Stimulated activated memory B cell treated with anti-CD40 and anti-IgM and Interleukin-4, amounts not matched to agents 10 μg/mL and 1 μg/mL and 100 μg/mL, for 72 hours (primary cell): ENCODE measurements around the gene IL17REL.

ENCODE experiments used
- ATAC-seq: fragments of 150-1000 bp; cut with Tn5 transposase; 2 replicates; pipeline ENCODE4 v1.10.0; 2021
- H3K27ac Mint-ChIP-seq: one replicate; pipeline ENCODE4 v1.8.0; 2022; ENCODE audit warnings: mild to moderate bottlenecking, mixed read lengths
- H3K27me3 Mint-ChIP-seq: one replicate; pipeline ENCODE4 v1.8.0; 2022; ENCODE audit warnings: mixed read lengths
- H3K36me3 Mint-ChIP-seq: one replicate; pipeline ENCODE4 v1.8.0; 2022; ENCODE audit warnings: mixed read lengths
- H3K4me1 Mint-ChIP-seq: one replicate; pipeline ENCODE4 v1.8.0; 2022; ENCODE audit warnings: mixed read lengths
- H3K4me3 Mint-ChIP-seq: one replicate; pipeline ENCODE4 v1.8.0; 2022; ENCODE audit warnings: mild to moderate bottlenecking, moderate library complexity, mixed read lengths
- H3K9me3 Mint-ChIP-seq: one replicate; pipeline ENCODE4 v1.8.0; 2022; ENCODE audit warnings: mixed read lengths

IL17REL gene

DNA sequence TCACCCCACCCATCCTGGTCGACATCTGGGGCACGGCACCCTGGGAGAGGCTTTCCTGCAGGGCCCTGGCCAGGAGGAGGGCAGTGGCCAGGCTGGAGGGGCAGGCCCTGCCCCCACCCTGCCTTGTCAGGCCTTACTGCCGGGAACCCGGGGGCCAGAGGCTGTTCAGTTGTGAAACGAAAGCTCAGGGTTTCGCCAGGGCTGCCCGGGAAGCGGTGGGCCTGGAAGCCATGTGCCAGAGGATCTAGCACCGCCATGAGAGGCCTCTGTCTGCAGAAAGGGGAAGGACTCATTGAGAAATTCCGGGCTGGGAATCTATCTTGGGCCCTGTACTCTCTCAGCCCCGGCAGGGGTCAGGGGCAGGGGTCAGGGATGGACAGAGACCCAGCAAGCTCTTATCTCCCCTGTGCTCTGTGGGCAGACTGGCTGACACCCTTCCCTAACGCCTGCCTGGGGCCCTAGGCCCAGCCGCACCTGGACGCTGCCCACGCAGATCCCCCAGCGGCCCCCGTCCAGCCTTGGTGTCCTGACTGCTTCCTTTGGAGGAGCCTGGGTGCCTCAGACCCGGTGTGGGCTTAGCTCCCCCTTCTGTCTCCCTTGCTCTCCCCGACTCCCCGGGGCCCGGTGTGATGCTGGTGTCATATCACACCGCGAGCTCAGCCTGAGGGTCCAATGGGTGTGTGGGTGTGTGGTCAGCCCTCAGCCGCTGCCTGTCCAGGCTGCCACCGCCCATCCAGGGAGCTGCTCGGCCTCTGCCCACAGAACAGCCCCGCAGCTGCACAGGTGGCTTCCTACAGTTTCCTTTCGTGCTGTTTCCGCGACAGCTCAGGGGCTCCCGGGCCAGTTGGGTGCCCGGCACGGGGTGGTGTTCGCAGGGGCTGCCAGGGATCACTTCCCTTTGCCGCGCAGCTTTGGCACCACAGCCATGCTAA lies 45.5 kb downstream of the IL17REL start:
- H3K9me3 Mint-ChIP-seq: no peaks in the 10 kb centered on the region
- ATAC-seq: peak; percentile 1
- peak overlapping the region; percentile 73 for H3K4me3 Mint-ChIP-seq
- H3K4me1 Mint-ChIP-seq: peaks cover 71% of the 10 kb centered on the region
- H3K27ac Mint-ChIP-seq: peak overlapping the region; percentile 92
- peaks cover 24% of the 10 kb centered on the region for H3K36me3 Mint-ChIP-seq
- no peaks in the 10 kb centered on the region for H3K27me3 Mint-ChIP-seq

DNA sequence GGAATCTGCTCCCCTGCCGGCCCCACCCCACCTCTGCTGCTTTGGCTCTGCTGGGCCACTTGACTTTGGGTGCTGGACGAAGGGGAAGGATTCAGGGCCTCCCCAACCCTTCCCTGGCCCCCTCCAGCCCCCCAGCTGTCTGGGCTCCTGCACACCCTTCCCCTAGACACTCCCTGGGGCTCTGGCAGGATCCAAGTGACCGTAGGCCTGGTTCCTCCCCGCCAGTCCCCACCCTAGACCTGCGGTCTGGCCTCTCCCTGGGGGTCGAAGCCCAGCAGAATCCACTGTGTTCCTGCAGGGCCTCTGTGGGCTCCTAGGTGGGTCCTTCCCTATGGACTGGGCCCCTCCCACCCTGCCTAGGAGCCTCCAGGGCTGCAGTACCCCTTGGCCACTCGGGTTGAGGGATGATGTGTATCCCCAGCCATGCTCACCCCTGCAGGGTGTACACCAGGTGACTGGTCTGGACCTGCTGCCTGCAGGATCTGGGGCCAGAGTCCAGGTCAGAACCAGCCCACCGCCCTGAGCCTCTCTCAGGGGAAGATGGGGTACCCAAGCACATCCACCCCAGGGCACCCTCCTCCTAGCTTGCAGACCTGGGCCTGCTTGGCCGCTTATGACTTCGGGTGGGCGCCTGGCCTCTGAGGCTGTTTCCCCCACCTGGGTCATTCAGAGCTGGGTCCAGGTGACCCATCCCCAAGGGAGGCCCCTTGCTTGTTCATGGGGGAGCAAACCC lies 46.4 kb downstream of the IL17REL start:
- peak overlapping the region; percentile 2 for H3K4me3 Mint-ChIP-seq
- no peaks in the 10 kb centered on the region for H3K9me3 Mint-ChIP-seq
- H3K36me3 Mint-ChIP-seq: peaks cover 32% of the 10 kb centered on the region
- H3K27ac Mint-ChIP-seq: peak overlapping the region; percentile 92
- no peak for ATAC-seq
- H3K4me1 Mint-ChIP-seq: peaks cover 71% of the 10 kb centered on the region
- no peaks in the 10 kb centered on the region for H3K27me3 Mint-ChIP-seq

DNA sequence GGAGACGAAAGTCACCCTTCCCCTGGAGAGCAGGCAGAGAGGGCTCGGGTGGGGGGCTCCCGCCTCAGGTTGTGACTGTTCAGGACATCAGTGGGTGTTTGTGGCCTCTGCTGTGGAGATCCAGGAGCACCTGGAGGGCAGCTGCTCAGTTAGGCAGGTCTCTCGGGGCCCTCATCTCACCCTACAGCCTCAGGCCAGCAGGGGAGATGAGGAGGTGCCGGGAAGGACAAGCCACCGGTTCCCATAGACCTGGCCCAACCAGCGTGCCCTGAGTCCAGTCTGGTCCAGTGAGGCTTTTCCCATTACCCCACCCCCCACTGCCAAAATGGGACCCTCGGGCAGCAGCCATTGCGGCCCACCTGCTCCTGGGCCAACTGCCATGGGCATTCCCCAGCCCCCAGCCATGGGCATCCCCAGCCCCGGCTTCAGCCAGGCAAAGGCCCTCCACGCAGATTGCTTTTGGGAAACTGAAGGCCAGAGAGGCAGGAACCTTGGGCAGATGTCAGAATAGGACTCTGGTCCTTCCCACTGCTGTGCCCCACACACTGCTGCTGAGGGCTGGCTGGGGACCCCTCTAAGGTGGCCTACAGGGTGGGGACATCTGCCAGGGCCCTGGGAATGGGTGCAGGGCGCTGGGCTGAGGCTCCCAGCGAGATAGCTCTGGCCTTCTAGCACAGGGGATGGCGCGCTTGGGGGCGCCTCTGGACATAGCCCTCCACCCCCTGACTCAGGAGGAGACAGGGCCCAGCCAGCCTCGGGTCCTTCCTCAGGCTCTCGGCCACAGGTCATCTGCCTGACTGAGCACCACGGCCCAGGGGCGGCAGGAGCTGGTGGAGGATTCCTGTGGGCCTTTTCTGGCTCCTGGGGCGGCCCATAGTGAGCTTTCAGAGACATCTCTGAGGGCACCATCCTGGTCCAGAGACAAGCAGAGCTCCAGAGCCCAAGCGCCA lies 47.2 kb downstream of the IL17REL start:
- Mint-ChIP-seq H3K27me3 (no peaks in the 10 kb centered on the region), H3K9me3 (no peaks in the 10 kb centered on the region), H3K4me3 (peak overlapping the region; percentile 85), H3K27ac (peak overlapping the region; percentile 92), H3K4me1 (peaks cover 64% of the 10 kb centered on the region), H3K36me3 (peaks cover 32% of the 10 kb centered on the region)
- ATAC-seq: no peak

DNA sequence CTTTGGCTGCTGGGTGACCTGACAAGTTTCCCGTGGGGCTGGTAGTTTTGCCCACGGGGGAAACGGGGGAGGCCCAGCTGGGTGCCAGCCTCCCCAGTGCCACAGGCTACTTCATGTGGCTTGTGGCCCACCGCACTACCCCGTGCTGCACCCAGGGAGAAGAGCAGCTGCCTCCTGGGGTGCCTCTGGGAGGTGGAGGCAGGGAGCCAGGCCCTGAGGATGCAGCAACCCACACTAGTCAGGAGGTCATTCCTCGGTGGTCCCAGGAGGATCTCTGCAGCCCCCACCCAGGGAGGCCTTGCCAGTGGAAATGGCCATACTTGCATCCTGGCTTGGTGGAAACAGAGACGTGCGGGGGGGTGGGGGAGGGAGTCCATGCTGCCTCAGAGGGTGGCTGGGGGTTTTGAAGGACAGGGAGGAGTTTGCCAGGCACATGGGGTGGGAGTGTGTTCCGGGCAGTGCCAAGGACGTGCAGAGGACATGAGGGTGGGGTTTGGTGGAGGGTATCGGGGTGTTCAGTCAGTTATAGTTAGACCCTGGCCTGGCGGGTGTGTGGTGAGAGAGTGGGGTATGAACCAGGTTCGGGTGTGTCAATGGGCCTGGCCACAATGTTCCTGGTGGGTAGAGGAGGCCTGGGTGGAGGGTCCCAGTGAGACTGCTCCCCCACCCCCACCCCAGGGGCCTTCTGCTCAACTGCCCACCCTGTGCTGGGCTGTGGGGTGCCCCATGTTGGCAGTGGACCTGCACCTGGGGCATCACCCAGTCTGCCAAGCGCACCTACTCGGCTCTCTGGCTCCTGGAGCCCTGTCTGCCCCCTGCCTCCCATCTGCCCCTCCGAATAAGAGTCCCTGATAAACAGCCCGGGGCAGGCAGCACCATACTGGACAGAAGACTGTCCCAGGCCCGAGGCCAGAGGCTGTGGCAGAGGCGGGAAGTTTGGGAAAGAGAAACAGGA lies 48.2 kb downstream of the IL17REL start:
- Mint-ChIP-seq H3K4me3 (peak overlapping the region; percentile 85), H3K27me3 (no peaks in the 10 kb centered on the region), H3K4me1 (peaks cover 59% of the 10 kb centered on the region), H3K36me3 (peaks cover 32% of the 10 kb centered on the region), H3K9me3 (no peaks in the 10 kb centered on the region), H3K27ac (peak overlapping the region; percentile 92)
- ATAC-seq: no peak

GRCh38 chr22:49963647-49964026 lies 48.9 kb downstream of the IL17REL start:
- H3K36me3 Mint-ChIP-seq: peaks cover 32% of the 10 kb centered on the region
- peak overlapping the region; percentile 92 for H3K27ac Mint-ChIP-seq
- no peaks in the 10 kb centered on the region for H3K27me3 Mint-ChIP-seq
- peaks cover 67% of the 10 kb centered on the region for H3K4me1 Mint-ChIP-seq
- peak overlapping the region; percentile 85 for H3K4me3 Mint-ChIP-seq
- no peak for ATAC-seq
- no peaks in the 10 kb centered on the region for H3K9me3 Mint-ChIP-seq

GRCh38 chr22:49962751-49963646 lies 49.6 kb downstream of the IL17REL start:
- Mint-ChIP-seq H3K27ac (peak overlapping the region; percentile 92), H3K36me3 (peaks cover 32% of the 10 kb centered on the region), H3K9me3 (no peaks in the 10 kb centered on the region), H3K27me3 (no peaks in the 10 kb centered on the region), H3K4me3 (peak overlapping the region; percentile 85), H3K4me1 (peaks cover 65% of the 10 kb centered on the region)
- no peak for ATAC-seq

GRCh38 chr22:49962012-49962750 lies 50.4 kb downstream of the IL17REL start:
- ATAC-seq: peak; percentile 43
- H3K27ac Mint-ChIP-seq: peak overlapping the region; percentile 92
- H3K36me3 Mint-ChIP-seq: peaks cover 28% of the 10 kb centered on the region
- H3K4me1 Mint-ChIP-seq: peaks cover 57% of the 10 kb centered on the region
- H3K4me3 Mint-ChIP-seq: peak overlapping the region; percentile 85
- H3K9me3 Mint-ChIP-seq: no peaks in the 10 kb centered on the region
- H3K27me3 Mint-ChIP-seq: no peaks in the 10 kb centered on the region

DNA sequence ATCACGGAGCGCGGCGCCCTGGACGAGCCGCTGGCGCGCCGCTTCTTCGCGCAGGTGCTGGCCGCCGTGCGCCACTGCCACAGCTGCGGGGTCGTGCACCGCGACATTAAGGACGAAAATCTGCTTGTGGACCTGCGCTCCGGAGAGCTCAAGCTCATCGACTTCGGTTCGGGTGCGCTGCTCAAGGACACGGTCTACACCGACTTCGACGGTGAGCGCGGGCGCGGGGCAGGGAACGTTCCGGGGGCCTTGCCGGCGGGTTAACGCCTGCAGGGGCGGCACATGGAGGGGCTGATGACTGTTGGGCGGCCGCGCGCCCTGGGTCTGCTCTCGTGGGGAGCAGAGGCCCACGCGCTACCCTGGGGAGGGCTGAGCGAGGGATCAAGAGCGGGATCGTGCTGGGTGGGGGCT lies 51.0 kb downstream of the IL17REL start:
- Mint-ChIP-seq H3K9me3 (no peaks in the 10 kb centered on the region), H3K27ac (peak overlapping the region; percentile 92), H3K4me3 (peak overlapping the region; percentile 85), H3K4me1 (peaks cover 51% of the 10 kb centered on the region), H3K27me3 (no peaks in the 10 kb centered on the region), H3K36me3 (peaks cover 26% of the 10 kb centered on the region)
- ATAC-seq: no peak

DNA sequence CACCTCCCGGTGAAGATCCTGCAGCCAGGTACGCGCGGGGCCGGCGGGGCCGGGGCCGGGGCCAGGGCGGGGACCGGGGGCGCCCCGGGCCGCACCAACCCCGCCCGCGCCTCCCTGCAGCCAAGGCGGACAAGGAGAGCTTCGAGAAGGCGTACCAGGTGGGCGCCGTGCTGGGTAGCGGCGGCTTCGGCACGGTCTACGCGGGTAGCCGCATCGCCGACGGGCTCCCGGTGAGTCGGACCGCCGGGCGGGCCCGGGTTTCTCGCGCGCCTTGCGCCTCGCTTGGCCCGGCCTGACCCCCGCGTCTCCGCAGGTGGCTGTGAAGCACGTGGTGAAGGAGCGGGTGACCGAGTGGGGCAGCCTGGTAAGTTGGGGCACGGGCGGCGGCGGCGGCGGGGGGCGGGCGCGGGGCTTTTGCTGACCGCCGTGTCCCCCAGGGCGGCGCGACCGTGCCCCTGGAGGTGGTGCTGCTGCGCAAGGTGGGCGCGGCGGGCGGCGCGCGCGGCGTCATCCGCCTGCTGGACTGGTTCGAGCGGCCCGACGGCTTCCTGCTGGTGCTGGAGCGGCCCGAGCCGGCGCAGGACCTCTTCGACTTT lies 51.5 kb downstream of the IL17REL start:
- H3K9me3 Mint-ChIP-seq: no peaks in the 10 kb centered on the region
- peaks cover 46% of the 10 kb centered on the region for H3K4me1 Mint-ChIP-seq
- peak overlapping the region; percentile 92 for H3K27ac Mint-ChIP-seq
- ATAC-seq: peak; percentile 2
- peaks cover 26% of the 10 kb centered on the region for H3K36me3 Mint-ChIP-seq
- H3K27me3 Mint-ChIP-seq: no peaks in the 10 kb centered on the region
- peak overlapping the region; percentile 85 for H3K4me3 Mint-ChIP-seq

GRCh38 chr22:49960159-49961004 lies 52.2 kb downstream of the IL17REL start, which contains the start of gene PIM3:
PIM3 (plus strand) TSS chr22:49960772; CDS start chr22:49960948, 176 bp downstream.
- H3K27ac Mint-ChIP-seq: peak within 1 kb of the TSS; percentile 92
- H3K4me1 Mint-ChIP-seq: peaks cover 39% of the 10 kb centered on the region
- H3K9me3 Mint-ChIP-seq: no peaks in the 10 kb centered on the region
- ATAC-seq: peak; percentile 90
- H3K4me3 Mint-ChIP-seq: peak within 1 kb of the TSS; percentile 85
- H3K27me3 Mint-ChIP-seq: no peaks in the 10 kb centered on the region
- peaks cover 26% of the 10 kb centered on the region for H3K36me3 Mint-ChIP-seq

- H3K4me1 Mint-ChIP-seq: peaks cover 33% of the 10 kb centered on the region
- no peaks in the 10 kb centered on the region for H3K27me3 Mint-ChIP-seq
- H3K36me3 Mint-ChIP-seq: peaks cover 26% of the 10 kb centered on the region
- no peaks in the 10 kb centered on the region for H3K9me3 Mint-ChIP-seq
- H3K27ac Mint-ChIP-seq: peak overlapping the region; percentile 88
- peak overlapping the region; percentile 77 for H3K4me3 Mint-ChIP-seq
- ATAC-seq: peak; percentile 22
These were observed 52.8 kb downstream of the IL17REL start for GRCh38 chr22:49959782-49960158.
